ENCODE measurements around the gene TOM1L2. TPM values are rescaled to one million over a fixed set of nuclear protein-coding genes. Genes with fewer than 3 reads are reported as not detected.

The TOM1L2 gene
- polyA plus RNA-seq, 3 donors from 2014 or later = 1.9 to 6.1 (median 4.2) TPM

GRCh38 chr17:17801800-17802481 is 170.3 kb downstream of the TOM1L2 start:
- peaks cover 0 to 3% (median 3%) of the 10 kb centered on the region in 3 donors for H3K27me3 Mint-ChIP-seq (ENCODE audit: low read depth in 3 of 3)
- H3K9me3 Mint-ChIP-seq = no peaks in the 10 kb centered on the region
- no peak overlapping the region for H3K4me3 Mint-ChIP-seq
- no peak overlapping the region for H3K27ac Mint-ChIP-seq
- peaks cover 0 to 10% (median 9%) of the 10 kb centered on the region in 3 donors for H3K36me3 Mint-ChIP-seq
- no peak for DNase-seq
- peaks cover 5% of the 10 kb centered on the region in 2 donors for H3K4me1 Mint-ChIP-seq

GRCh38 chr17:17800504-17801021 is 171.6 kb downstream of the TOM1L2 start:
- DNase-seq = no peak
- H3K27ac Mint-ChIP-seq = no peak overlapping the region
- H3K36me3 Mint-ChIP-seq = peaks cover 0 to 4% (median 3%) of the 10 kb centered on the region in 3 donors
- H3K4me3 Mint-ChIP-seq = no peak overlapping the region
- H3K27me3 Mint-ChIP-seq (ENCODE audit: low read depth in 3 of 3) = peaks cover 0 to 3% (median 1%) of the 10 kb centered on the region in 3 donors
- peaks cover 0 to 1% of the 10 kb centered on the region in 2 donors for H3K4me1 Mint-ChIP-seq
- no peaks in the 10 kb centered on the region for H3K9me3 Mint-ChIP-seq

- DNase-seq = no peak
- Mint-ChIP-seq H3K27ac (no peak overlapping the region), H3K27me3 (ENCODE audit: low read depth in 3 of 3) (peaks cover 0 to 1% (median 0%) of the 10 kb centered on the region in 3 donors), H3K4me3 (no peak overlapping the region), H3K36me3 (no peaks in the 10 kb centered on the region), H3K9me3 (no peaks in the 10 kb centered on the region), H3K4me1 (peaks cover 4 to 7% of the 10 kb centered on the region in 2 donors)
Measured at GRCh38 chr17:17798573-17799255, 173.5 kb downstream of the TOM1L2 start.

GRCh38 chr17:17798010-17798556 is 174.1 kb downstream of the TOM1L2 start:
- Mint-ChIP-seq H3K27me3 (ENCODE audit: low read depth in 3 of 3) (peaks cover 0 to 1% (median 0%) of the 10 kb centered on the region in 3 donors), H3K4me1 (peaks cover 11 to 14% of the 10 kb centered on the region in 2 donors), H3K36me3 (no peaks in the 10 kb centered on the region), H3K27ac (no peak overlapping the region), H3K9me3 (no peaks in the 10 kb centered on the region), H3K4me3 (no peak overlapping the region)
- no peak for DNase-seq

GRCh38 chr17:17797119-17797809 is 174.9 kb downstream of the TOM1L2 start:
- H3K27ac Mint-ChIP-seq = no peak overlapping the region
- no peaks in the 10 kb centered on the region for H3K9me3 Mint-ChIP-seq
- peaks cover 19 to 21% of the 10 kb centered on the region in 2 donors for H3K4me1 Mint-ChIP-seq
- H3K36me3 Mint-ChIP-seq = no peaks in the 10 kb centered on the region
- no peak overlapping the region for H3K4me3 Mint-ChIP-seq
- H3K27me3 Mint-ChIP-seq (ENCODE audit: low read depth in 3 of 3) = peaks cover 0 to 1% (median 0%) of the 10 kb centered on the region in 3 donors
- DNase-seq = no peak

GRCh38 chr17:17796787-17797061 is 175.5 kb downstream of the TOM1L2 start:
- Mint-ChIP-seq H3K9me3 (no peaks in the 10 kb centered on the region), H3K4me3 (no peak overlapping the region), H3K36me3 (no peaks in the 10 kb centered on the region), H3K27ac (no peak overlapping the region), H3K4me1 (peaks cover 24 to 25% of the 10 kb centered on the region in 2 donors), H3K27me3 (ENCODE audit: low read depth in 3 of 3) (peaks cover 0 to 1% (median 0%) of the 10 kb centered on the region in 3 donors)
- DNase-seq = no peak

- H3K27ac Mint-ChIP-seq = no peak overlapping the region
- DNase-seq = no peak
- H3K4me1 Mint-ChIP-seq = peaks cover 27% of the 10 kb centered on the region in 2 donors
- H3K36me3 Mint-ChIP-seq = no peaks in the 10 kb centered on the region
- H3K9me3 Mint-ChIP-seq = no peaks in the 10 kb centered on the region
- H3K4me3 Mint-ChIP-seq = no peak overlapping the region
- peaks cover 0 to 1% (median 0%) of the 10 kb centered on the region in 3 donors for H3K27me3 Mint-ChIP-seq (ENCODE audit: low read depth in 3 of 3)
Measured at GRCh38 chr17:17795946-17796786, 176.0 kb downstream of the TOM1L2 start.

GRCh38 chr17:17795296-17795695 is 176.9 kb downstream of the TOM1L2 start:
- Mint-ChIP-seq H3K4me1 (peaks cover 28 to 29% of the 10 kb centered on the region in 2 donors), H3K9me3 (no peaks in the 10 kb centered on the region), H3K36me3 (no peaks in the 10 kb centered on the region), H3K27me3 (ENCODE audit: low read depth in 3 of 3) (peaks cover 0 to 1% (median 0%) of the 10 kb centered on the region in 3 donors), H3K27ac (no peak overlapping the region), H3K4me3 (no peak overlapping the region)
- no peak for DNase-seq

- peaks cover 0 to 1% (median 0%) of the 10 kb centered on the region in 3 donors for H3K27me3 Mint-ChIP-seq (ENCODE audit: low read depth in 3 of 3)
- H3K4me3 Mint-ChIP-seq = no peak overlapping the region
- peak overlapping the region in 2 of 6 donors; percentile 79 to 80 for H3K27ac Mint-ChIP-seq
- no peaks in the 10 kb centered on the region for H3K9me3 Mint-ChIP-seq
- no peak for DNase-seq
- peaks cover 27 to 32% of the 10 kb centered on the region in 2 donors for H3K4me1 Mint-ChIP-seq
- no peaks in the 10 kb centered on the region for H3K36me3 Mint-ChIP-seq
Measured at GRCh38 chr17:17794382-17794781, 177.8 kb downstream of the TOM1L2 start.

Other genes starting within 250 kb of the TOM1L2 start
- gene SREBF1, start 135.4 kb downstream of the TOM1L2 start, polyA plus RNA-seq = 10 to 100 TPM in 1 of 3 donors, 1 to 10 TPM in 2; 2.9 to 13.4 (median 4.4) TPM
- 1 to 10 TPM in 1 of 3 donors, under 1 TPM in 1, not detected in 1; 0.52 to 2.1 TPM for gene DRC3, start 462 bp upstream of the TOM1L2 start, polyA plus RNA-seq
- 10 to 100 TPM; 14.6 to 24.9 (median 21.3) TPM for gene ATPAF2, start 66.8 kb upstream of the TOM1L2 start, polyA plus RNA-seq
- 1 to 10 TPM; 4.3 to 7.4 (median 5.0) TPM for gene GID4, start 67.0 kb upstream of the TOM1L2 start, polyA plus RNA-seq
- gene DRG2, start 115.5 kb upstream of the TOM1L2 start, polyA plus RNA-seq = 10 to 100 TPM; 54.2 to 66.9 (median 59.3) TPM
- under 1 TPM in 2 of 3 donors, not detected in 1; 0.13 to 0.29 TPM for gene MYO15A, start 136.4 kb upstream of the TOM1L2 start, polyA plus RNA-seq
- gene ALKBH5, start 211.4 kb upstream of the TOM1L2 start, polyA plus RNA-seq = 100 to 1,000 TPM in 2 of 3 donors, 10 to 100 TPM in 1; 86.4 to 130 (median 102) TPM